GM12878 (cell line): ENCODE results near the gene CALML4. TPM values are rescaled to one million over a fixed set of nuclear protein-coding genes. Genes with fewer than 3 reads are reported as not detected.

Experiments used
- ATAC-seq: fragments of 200-7000 bp; cut with Tn5 transposase; 3 replicates; pipeline ENCODE4 v1.9.1; 2020; ENCODE audit warnings: mild to moderate bottlenecking, moderate library complexity
- BruUV-seq: library from RNA; stranded (reverse); fragments of 400-500 nt; replicated peaks from 2 replicates; lab custom pipeline; 2021; lab: Mats Ljungman, UMichigan
- CTCF ChIA-PET: fragments of 300-600 bp; sonication (Branson Sonifier 250); formaldehyde crosslinking; extraction: SDS; loops from one replicate; lab custom pipeline; 2021; ENCODE audit warnings: inconsistent platforms; lab: Yijun Ruan, JAX
- POLR2A ChIA-PET: fragments of 350-600 bp; formaldehyde crosslinking; extraction: SDS; loops from one replicate; lab custom pipeline; 2021; ENCODE audit warnings: inconsistent platforms; lab: Charles Lee
- RAD21 ChIA-PET: fragments of 300-600 bp; sonication (Branson Sonifier 250); formaldehyde crosslinking; loops from one replicate; lab custom pipeline; 2023; ENCODE audit warnings: antibody characterized with exemption; ENCODE audit not compliant: unreplicated experiment; lab: Charles Lee
- SMC1A ChIA-PET: fragments of 300-600 bp; sonication (Branson Sonifier 250); formaldehyde crosslinking; loops from one replicate; lab custom pipeline; 2023; ENCODE audit not compliant: unreplicated experiment, uncharacterized antibody; lab: Charles Lee
- DNase-seq: peaks from one replicate; pipeline ENCODE4 v3.0.0-alpha.2; 2011; ENCODE audit warnings: low read depth, low spot score
- FAIRE-seq: peaks from 3 replicates; lab custom pipeline; 2011; peaks lifted over from hg19 to GRCh38; lab: Jason Lieb, UNC
- H2AFZ ChIP-seq: 2 replicates; pipeline ENCODE4 v1.6.0; 2011; ENCODE audit warnings: low read depth, low read length, control low read depth; ENCODE audit not compliant: control insufficient read depth
- H3K27ac ChIP-seq: 2 replicates; pipeline ENCODE4 v1.5.1; 2011; ENCODE audit warnings: control low read depth; ENCODE audit not compliant: control insufficient read depth, insufficient read depth
- H3K27me3 ChIP-seq, 2 experiments: replicated peaks in 1 of 2; 2 replicates each; pipeline versions ENCODE4 v1.6.0 to v1.6.1; 2011; ENCODE audit warnings: low read length in 1 of 2; ENCODE audit not compliant: control insufficient read depth in 2 of 2, insufficient read depth in 2 of 2
- H3K36me3 ChIP-seq, 2 experiments: 2 replicates each; pipeline ENCODE4 v1.5.1; 2011; ENCODE audit warnings: low read length in 1 of 2; ENCODE audit not compliant: control insufficient read depth in 2 of 2, insufficient read depth in 2 of 2
- H3K4me1 ChIP-seq: 2 replicates; pipeline ENCODE4 v1.6.1; 2011; ENCODE audit warnings: mild to moderate bottlenecking, low read length, moderate library complexity, mixed read lengths; ENCODE audit not compliant: control insufficient read depth, insufficient read depth
- H3K4me2 ChIP-seq: 2 replicates; pipeline ENCODE4 v1.6.0; 2011; ENCODE audit warnings: control low read depth; ENCODE audit not compliant: control insufficient read depth, insufficient read depth
- H3K4me3 ChIP-seq: fragments of 200-600 bp; sonication (generic); 2 replicates; pipeline ENCODE4 v1.5.1; 2016
- H3K79me2 ChIP-seq: 2 replicates; pipeline ENCODE4 v1.6.0; 2011; ENCODE audit warnings: low read length; ENCODE audit not compliant: control insufficient read depth, insufficient read depth
- H3K9ac ChIP-seq: 2 replicates; pipeline ENCODE4 v1.8.0; 2011; ENCODE audit warnings: low read length, control low read depth, mixed read lengths; ENCODE audit not compliant: control insufficient read depth, insufficient read depth
- H3K9me3 ChIP-seq: replicated peaks from 3 replicates; pipeline ENCODE4 v1.5.1; 2011; ENCODE audit warnings: mild to moderate bottlenecking, low read length; ENCODE audit not compliant: control insufficient read depth, insufficient read depth
- H4K20me1 ChIP-seq: 2 replicates; pipeline ENCODE4 v1.6.0; 2011; ENCODE audit not compliant: control insufficient read depth, insufficient read depth
- DPF2 ChIP-seq: fragments of 450-650 bp; IDR thresholded peaks from 2 replicates; pipeline ENCODE4 v1.6.1; 2017; ENCODE audit warnings: mild to moderate bottlenecking
- HDAC2 ChIP-seq: fragments of 200-600 bp; sonication (generic); IDR thresholded peaks from 2 replicates; pipeline ENCODE4 v1.6.1; 2017
- HDGF ChIP-seq: fragments of 450-650 bp; IDR thresholded peaks from 2 replicates; pipeline ENCODE4 v1.6.1; 2016; ENCODE audit warnings: antibody characterized with exemption
- NBN ChIP-seq: fragments of 450-650 bp; IDR thresholded peaks from 2 replicates; pipeline ENCODE4 v1.6.1; 2016
- NFIC ChIP-seq: IDR thresholded peaks from 2 replicates; pipeline ENCODE4 v1.6.1; 2012; ENCODE audit warnings: low read depth, mild to moderate bottlenecking, inconsistent platforms, low read length, moderate library complexity
- SP1 ChIP-seq: IDR thresholded peaks from one replicate; pipeline ENCODE4 v1.6.1; 2011; ENCODE audit warnings: low read depth, low read length
- TARDBP ChIP-seq: IDR thresholded peaks from 2 replicates; pipeline ENCODE4 v1.6.1; 2016; ENCODE audit warnings: borderline replicate concordance
- ZNF687 ChIP-seq: fragments of 450-650 bp; IDR thresholded peaks from 2 replicates; pipeline ENCODE4 v1.6.1; 2017; ENCODE audit warnings: mild to moderate bottlenecking, moderate library complexity
- WGBS: methylation state at CpG from one replicate; pipeline ENCODE4 v1.1.6; 2016; ENCODE audit warnings: low lambda C conversion rate; ENCODE audit not compliant: insufficient replicate concordance, insufficient coverage; ENCODE audit errors: missing lambda C conversion rate; 5-methylcytosine and 5-hydroxymethylcytosine counted together
- in situ Hi-C: fragments of 300-500 bp; cut with MboI; formaldehyde crosslinking; loops from 9 replicates; pipeline ENCODE4 v1.14.3; 2018; ENCODE audit warnings: mixed read lengths
- intact Hi-C: fragments of 100-400 bp; cut with micrococcal nuclease; formaldehyde crosslinking; loops from one replicate; pipeline ENCODE4 v1.14.2; 2022; ENCODE audit not compliant: unreplicated experiment
- polyA plus RNA-seq, 11 experiments: library from polyadenylated mRNA; depleted of rRNA in 4 of 11; unstranded in 6 of 11; stranded (reverse) in 5 of 11; fragments of >200 nt; fragmentation: Nextera tagmentation in 4 of 11; fragmentation: Illumina TruSeq in 1 of 11; extraction: Ambion mirVana in 4 of 11; extraction: Trizol in 1 of 11; gene quantifications; 1 replicate in 1 of 11; 2 replicates in 10 of 11; pipeline versions ENCODE4 v1.2.1 to v1.2.3, GENCODE V29; 2011 to 2016; ENCODE audit warnings: inconsistent platforms in 2 of 11, missing spikeins in 2 of 11, low read depth in 1 of 11
- total RNA-seq, 4 experiments: library from RNA; depleted of rRNA in 3 of 4; stranded (reverse); fragments of >200 nt in 3 of 4; fragmentation: Illumina TruSeq in 1 of 4; extraction: Trizol in 1 of 4; gene quantifications; 2 replicates each; pipeline versions ENCODE4 v1.2.1 to v1.2.3, GENCODE V29; 2013 to 2021
- TF ChIP-seq, protein P1 (sequence below), 3 experiments: IDR thresholded peaks in 2 of 3; conservative IDR thresholded peaks in 1 of 3; 2 replicates each; pipeline ENCODE4 v1.5.1; 2011; ENCODE audit warnings: low read depth in 3 of 3, low read length in 3 of 3, mild to moderate bottlenecking in 3 of 3, control low read depth in 2 of 3, moderate library complexity in 2 of 3, inconsistent platforms in 1 of 3, mixed read lengths in 1 of 3; ENCODE audit not compliant: control insufficient read depth in 2 of 3, insufficient read depth in 1 of 3; ENCODE audit errors: extremely low read depth in 1 of 3

The CALML4 gene
- total and polyA plus RNA-seq, 10 of the 15 experiments (the other 5 are each of a cell fraction or from before 2014, with no cell fraction given): 1.7 to 15.9 (median 5.1) TPM

DNA sequence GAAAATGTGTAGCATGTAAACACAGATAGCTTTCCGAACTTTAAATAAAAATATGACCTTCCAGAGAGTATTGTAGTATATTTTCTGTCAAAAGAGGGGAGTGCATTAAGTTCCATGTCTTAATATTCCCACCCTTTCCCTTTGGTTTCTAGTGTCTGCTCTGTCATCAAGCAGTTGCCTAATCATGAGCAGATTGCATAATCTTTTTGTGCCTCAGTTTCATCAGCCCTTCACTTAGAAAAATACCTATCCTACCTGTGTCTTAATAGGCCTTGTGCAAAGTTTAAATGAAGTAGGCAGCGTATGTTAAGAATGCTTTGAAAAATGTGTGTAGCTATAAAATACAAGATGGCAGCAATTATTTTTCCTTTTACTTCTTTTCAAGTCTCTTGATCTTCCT, 52.8 kb downstream of the CALML4 start:
- Histone ChIP-seq H3K79me2 (no peaks in the 10 kb centered on the region; the same call in 1 of the 2 replicates), H3K4me1 (no peaks in the 10 kb centered on the region), H2AFZ (no peak overlapping the region), H3K36me3 (peaks cover 6 to 22% of the 10 kb centered on the region in 2 experiments), H3K9ac (no peak overlapping the region), H3K27ac (no peak overlapping the region), H3K4me3 (no peak overlapping the region), H3K27me3 (no peaks in the 10 kb centered on the region), H3K9me3 (no peaks in the 10 kb centered on the region), H4K20me1 (no peaks in the 10 kb centered on the region), H3K4me2 (no peak overlapping the region)
- intact Hi-C loops (loop anchor here (5.0 kb wide), 1 partner anchor 95 kb away; no protein-coding TSS in a partner anchor), in situ Hi-C loops (loop anchor here (5.0 kb wide), 1 partner anchor 290 kb away; no protein-coding TSS in a partner anchor)
- FAIRE-seq: no peak
- BruUV-seq: no TSS peak
- SMC1A ChIA-PET: interaction anchor here (0.6 to 7.0 kb wide), 14 partner anchors 9 to 290 kb away, joined by 3 to 97 read pairs (median 4); partner anchors contain the start of gene PIAS1
- WGBS: 97% methylated on average over 2 of the region's 2 CpGs
- TF ChIP-seq NFIC (no peak), ZNF687 (no peak), TARDBP (no peak), NBN (no peak), HDAC2 (no peak), SP1 (no peak), HDGF (no peak), DPF2 (no peak)
- TF ChIP-seq, protein P1, sequence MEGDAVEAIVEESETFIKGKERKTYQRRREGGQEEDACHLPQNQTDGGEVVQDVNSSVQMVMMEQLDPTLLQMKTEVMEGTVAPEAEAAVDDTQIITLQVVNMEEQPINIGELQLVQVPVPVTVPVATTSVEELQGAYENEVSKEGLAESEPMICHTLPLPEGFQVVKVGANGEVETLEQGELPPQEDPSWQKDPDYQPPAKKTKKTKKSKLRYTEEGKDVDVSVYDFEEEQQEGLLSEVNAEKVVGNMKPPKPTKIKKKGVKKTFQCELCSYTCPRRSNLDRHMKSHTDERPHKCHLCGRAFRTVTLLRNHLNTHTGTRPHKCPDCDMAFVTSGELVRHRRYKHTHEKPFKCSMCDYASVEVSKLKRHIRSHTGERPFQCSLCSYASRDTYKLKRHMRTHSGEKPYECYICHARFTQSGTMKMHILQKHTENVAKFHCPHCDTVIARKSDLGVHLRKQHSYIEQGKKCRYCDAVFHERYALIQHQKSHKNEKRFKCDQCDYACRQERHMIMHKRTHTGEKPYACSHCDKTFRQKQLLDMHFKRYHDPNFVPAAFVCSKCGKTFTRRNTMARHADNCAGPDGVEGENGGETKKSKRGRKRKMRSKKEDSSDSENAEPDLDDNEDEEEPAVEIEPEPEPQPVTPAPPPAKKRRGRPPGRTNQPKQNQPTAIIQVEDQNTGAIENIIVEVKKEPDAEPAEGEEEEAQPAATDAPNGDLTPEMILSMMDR (IDR thresholded peaks at IDR 0.05 in 2 of 3, conservative IDR thresholded peaks at IDR 0.05 in 1 of 3; ENCODE audit: control insufficient read depth in 2 of 3, extremely low read depth in 1 of 3, insufficient read depth in 1 of 3, low read depth in 3 of 3, low read length in 3 of 3): no peak
- no peak for ATAC-seq
- no peak for DNase-seq
- POLR2A ChIA-PET: interaction anchor here (1.3 kb wide), 1 partner anchor 17 kb away, joined by 8 read pairs; no protein-coding TSS in a partner anchor
- RAD21 ChIA-PET: interaction anchor here (0.6 to 4.3 kb wide), 7 partner anchors 8 to 311 kb away, joined by 3 to 67 read pairs (median 4); partner anchors contain the start of gene PIAS1
- CTCF ChIA-PET: interaction anchor here (1.0 to 9.6 kb wide), 7 partner anchors 12 to 311 kb away, joined by 3 to 119 read pairs (median 5); no protein-coding TSS in a partner anchor
